Endometrial microvascular endothelial cells (primary cell): Measurements from ENCODE around the gene TMEM185A. TPM values are rescaled to one million over a fixed set of nuclear protein-coding genes. Genes with fewer than 3 reads are reported as not detected.
"Not testable (repeated sequence)": the region's sequence is repeated elsewhere in the genome, so short reads cannot be mapped to it uniquely, and the experiment has no call there.

ENCODE experiments used
- in situ Hi-C: cut with HindIII; loops from 2 replicates; pipeline ENCODE4 v1.10.0; 2017; ENCODE audit warnings: low sequenced_read_pairs, low pct_unique_long_range_greater_than_20kb; ENCODE audit errors: inconsistent ontology term
- total RNA-seq: library from RNA; depleted of rRNA; stranded (reverse); fragments of >200 nt; gene quantifications from one replicate; pipeline ENCODE4 v1.2.3, GENCODE V29; 2015; ENCODE audit errors: inconsistent ontology term

TMEM185A gene
- 11.8 TPM for total RNA-seq

DNA sequence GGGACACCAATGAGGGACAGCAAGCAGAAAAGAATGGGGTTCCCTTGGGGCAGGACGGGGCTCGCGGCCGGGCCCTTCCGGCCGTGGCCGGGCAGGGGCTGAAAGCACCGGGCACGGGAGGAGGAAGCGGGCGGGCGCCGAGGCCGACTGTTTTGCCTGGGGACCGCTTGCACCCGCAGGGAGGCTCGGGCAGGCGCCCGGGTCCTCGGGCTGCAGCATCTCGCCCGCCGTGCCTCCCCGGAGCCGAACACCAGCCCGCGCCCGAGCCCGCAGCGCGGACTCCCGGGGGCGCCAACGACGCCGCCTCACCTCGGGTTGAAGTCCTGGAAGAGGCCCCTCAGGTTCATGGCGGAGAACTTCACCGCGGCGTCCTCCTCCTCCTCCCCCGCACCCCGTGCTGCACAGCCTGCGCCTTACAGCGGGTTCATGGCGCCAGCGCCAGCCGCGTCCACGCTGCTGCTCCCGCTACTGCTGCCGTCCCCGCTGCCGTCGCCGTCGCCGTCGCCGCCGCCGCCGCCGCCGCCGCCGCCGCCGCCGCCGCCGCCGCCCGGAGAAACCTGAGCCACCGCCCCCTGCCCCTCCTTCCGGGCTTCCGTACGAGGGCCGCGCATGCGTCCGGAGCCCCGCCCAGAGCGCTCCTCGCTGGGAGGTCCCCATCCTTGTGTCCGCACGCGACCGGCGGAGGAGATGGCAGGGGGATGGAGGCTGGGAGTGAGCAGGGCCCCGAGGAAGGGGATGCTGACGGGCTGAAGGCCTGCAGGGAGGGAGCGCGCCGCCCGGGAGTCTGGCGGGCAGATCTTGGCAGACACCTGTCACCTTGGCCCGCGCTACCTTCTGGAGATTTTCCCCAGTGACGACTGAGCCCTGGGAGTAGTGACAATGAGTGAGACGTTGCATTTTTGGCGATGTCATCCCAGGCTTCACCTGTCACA is at the start of gene TMEM185A:
Gene TMEM185A (minus strand): TSS at position 559 of the 932 bp plus-strand sequence. CDS start 212 bp downstream, at position 347.
- in situ Hi-C loops, result no loop called here

DNA sequence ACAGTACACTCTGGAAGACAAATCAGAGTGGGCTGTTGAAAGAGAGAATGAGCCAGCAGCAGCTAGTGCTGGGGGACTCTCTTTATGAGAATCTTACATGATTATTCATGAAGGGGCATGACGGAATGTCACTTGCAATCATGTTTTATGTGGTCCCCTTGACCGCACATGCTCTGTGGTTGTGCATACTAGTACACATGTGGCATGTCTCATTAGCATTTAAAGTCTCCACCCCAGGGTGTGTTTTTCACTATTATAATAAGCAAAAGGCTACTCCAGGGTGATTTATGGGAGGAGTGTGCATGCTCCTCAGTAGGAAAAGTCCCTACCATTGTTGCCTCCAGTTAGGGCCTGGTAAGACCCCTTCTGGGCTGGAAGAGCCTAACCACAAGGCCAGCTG is 49.6 kb upstream of the TMEM185A start:
- in situ Hi-C loops, result no loop called here

DNA sequence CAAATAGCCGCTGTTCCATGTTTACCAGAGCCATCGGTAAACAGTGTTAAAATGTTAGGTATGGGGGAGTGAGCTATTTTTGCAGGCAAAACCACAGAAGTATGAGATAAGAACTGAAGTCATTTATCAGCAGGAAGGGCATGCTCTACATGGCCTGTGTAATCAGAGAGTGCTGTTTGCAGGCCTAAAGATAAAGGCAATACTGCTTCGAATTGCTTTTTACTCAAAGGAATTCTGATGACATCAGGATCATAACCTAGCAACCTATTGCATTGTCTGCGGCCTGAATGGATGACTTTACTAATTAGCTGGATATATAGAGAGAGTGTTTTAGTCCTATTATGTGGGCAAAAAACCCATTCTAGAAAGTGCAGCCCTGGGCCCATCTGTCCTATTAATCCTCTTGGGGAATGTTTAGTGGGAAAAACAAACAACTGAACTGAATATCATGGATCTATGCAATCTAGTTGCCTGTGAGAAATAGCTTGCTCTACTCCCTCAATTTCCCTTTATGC is 47.6 kb upstream of the TMEM185A start:
- in situ Hi-C loops, result not testable (repeated sequence)

DNA sequence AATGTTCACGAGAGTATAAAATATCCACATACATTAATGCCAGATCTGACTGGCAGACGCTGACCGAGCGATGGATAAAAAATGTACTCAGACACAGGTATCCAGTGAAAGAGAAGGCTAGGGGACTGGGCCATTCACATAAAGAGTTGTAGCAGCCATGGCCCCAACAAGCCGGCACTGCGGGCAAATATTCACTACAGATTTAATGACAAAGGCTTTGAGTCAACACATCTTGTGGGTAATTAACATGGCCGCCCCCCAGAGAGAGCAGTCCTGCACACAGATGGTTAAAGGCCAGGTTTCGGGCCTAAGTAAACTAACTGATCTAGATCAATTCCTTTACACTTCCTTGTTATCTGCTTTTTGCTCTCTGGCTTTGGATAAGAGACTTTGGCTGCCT is 44.0 kb upstream of the TMEM185A start:
- in situ Hi-C loops, result not testable (repeated sequence)

DNA sequence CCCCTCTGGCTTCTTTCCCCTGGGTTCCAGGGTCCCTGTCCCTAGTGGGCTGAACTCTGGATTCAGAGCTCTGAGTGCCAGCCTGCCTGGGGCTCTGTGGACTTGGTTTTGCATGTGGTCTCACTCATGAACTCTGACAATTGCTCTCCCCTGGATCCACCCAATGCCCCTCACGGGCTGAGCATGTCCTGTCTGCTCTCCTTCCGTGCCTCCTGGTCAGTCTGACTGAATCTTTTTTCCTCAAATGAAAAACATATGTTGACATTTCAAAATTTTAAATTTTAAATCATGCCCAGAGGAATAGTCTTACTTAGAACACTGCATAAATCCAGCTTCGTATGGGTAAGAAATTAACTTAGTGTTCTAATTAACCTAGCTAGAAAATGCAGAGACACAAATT is 43.5 kb upstream of the TMEM185A start:
- in situ Hi-C loops, result not testable (repeated sequence)

DNA sequence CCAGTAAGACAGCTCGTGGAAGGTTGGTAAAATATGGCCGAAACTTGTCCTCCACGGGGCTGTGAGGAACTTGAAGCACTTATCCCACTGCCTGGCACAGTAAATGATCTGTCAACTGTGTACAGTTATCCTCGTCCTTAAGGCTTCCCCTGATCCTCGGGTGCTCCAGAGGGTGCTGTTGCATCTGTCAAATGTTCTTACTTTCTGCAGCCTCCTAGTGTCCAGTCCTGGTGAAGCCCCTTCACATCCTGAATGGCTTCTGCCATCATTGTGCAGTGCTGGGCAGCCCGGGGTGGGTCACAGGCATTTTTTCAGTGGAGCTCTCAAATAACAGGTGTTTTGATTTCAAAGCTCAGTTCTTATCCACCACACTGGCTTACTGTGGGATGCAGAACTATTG is 29.0 kb upstream of the TMEM185A start:
- in situ Hi-C loops, result not testable (repeated sequence)

DNA sequence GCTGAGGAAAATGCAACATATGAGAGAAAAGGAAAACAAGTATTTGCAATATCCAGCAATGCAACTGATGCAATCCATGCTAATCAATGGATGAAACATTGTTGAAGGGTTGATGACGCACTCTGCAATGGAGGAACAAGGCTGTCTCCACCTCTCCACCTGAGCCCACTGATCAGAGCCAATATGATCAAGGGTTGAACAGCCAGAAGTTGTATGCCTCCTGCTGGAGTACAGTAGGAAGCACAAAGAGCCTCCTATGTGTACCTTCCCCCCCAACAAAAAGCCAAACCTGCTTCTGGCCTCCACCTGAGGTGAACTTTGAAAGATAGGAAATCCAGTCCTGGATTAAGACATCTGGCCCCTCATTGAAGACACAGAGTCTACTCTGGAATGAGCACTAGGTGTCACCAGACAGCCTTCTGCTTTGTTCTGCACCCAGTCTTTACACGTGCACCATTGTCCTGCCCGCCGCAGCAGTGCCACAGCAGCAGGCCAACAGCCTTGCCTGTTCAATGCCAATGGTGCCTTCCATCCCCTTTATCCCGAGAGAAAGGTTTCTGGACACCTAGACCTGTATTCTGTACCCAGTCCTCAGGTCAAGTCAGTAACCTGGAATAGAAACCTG is 24.8 kb upstream of the TMEM185A start:
- in situ Hi-C loops, result not testable (repeated sequence)

DNA sequence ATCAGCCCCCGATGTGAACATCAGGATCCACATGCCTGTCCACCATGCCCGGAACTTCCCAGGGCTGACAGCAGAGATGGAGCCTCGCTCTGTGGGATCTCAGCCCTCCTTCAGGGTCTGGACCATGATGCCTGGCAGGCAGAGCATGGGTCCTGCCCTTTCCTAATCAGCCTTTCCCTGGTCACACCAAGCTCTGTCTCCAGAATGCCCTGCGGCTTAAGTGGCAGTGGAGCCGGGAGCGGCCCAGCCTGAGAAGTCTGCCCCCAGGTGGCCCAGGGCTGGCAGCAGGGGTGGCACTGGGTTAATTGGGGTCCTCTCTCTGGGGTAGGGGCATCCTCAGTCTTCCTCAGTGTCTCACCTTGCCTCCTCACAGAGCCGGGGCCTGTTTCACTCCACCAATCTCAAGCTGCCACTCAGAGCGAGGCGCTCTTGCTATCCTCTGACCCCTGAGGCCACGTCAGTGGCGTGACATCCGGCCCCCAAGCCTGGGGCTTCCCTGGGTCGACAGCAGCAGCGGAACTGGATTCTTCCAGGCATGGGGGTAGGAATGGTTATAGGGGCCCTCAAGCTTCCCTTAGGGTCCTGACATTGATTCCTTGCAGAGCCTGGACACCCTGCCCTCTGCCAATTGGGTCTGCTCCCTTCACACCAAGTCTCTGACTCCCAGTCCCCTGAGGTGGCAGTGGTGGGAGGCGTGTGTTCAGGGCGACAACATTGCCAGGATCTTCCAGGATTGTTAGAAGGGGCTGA is 20.8 kb upstream of the TMEM185A start:
- in situ Hi-C loops, result no loop called here

DNA sequence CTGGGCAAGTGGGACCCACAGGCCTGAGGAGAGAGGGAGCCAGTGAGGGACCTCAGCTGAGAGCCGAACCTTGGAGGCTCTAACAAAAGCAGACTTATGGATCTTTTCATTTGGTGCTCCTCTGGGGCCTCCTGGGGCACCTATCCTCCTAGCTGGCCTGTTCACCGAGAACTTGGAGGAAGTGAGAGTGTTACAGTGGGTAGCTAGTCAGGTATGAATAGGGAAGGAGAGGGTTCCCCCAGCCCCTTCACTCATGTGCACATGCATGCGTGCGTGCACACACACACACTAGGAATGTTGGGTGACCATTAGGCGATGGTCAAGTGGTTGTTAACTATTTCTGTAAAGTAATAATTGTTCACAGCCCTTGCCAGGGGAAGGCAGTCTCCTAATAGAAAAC is 18.6 kb upstream of the TMEM185A start:
- in situ Hi-C loops, result no loop called here

DNA sequence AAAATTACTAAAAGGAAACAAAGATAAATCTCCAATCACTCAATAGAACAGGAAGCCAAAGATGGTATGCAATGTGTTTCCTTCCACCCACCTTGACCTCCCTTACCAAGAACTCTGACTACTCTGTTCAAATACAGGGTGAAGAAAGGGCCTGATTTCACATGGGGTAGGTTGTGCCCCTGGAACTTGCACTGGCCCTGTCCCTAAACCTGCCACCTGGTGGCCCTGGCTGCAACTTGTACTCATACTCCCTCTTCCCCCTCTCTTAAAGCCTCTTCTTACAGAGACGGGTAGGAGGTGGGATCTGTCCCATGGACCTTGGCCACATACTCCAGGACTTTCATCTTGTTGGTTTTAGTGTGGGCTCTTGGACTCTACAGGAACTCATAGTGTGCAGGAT is 17.3 kb upstream of the TMEM185A start:
- in situ Hi-C loops, result no loop called here

DNA sequence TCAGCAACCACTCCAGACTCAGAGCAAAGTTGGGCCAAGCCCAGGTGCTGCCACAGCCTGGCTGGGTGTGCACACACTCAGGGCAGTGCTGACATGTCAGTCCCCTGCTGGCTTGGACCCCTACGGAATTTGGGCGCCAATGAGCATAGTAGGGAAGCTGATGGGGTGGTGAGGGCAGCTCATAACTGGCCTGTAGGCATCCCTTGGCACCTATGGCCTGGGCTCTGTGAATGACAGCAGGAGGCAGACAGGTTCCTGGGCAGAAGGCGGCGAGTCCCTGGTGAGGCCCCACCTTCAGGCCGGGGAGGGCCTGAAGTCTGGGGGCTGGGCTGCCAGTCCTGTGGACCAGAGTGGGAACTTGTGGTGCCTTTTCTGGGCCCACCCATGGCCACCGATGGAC is 15.9 kb upstream of the TMEM185A start:
- in situ Hi-C loops, result no loop called here

DNA sequence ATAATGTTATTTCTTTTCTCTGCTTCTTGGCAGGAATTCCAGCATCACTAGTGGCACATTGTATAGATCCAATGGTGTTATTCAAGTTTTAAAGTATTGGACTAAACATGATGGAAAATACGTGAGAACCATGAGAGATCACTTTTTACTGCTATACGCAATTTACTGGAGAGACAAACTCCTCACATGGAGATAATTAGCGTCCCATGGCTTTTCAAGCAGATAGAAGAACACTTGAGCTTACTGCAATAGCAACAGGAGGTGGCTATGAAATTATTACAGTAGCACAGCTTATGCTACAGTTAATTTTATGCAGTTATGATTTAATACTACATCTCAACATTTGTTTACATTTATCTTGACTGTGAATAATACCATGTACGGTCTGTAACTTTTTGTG is 11.9 kb upstream of the TMEM185A start:
- in situ Hi-C loops, result no loop called here

DNA sequence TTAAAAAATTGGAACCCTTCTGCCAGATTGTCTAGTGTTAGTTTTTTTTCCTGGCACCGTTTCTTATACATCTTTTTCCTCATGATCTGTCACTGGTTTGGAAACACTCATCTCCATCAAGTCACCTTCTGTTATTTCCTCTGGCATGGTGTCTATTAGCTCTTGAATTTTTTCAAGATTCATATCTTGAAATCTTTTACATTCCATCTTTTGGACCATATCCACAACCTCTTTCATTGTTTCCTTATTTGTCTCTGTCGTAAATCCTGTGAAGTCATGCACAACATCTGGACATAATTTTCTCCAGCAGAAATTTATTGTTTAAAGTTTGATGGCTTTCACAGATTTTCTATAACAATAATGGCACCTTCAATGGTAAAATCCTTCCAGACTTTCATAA is 10.2 kb upstream of the TMEM185A start:
- in situ Hi-C loops, result no loop called here

DNA sequence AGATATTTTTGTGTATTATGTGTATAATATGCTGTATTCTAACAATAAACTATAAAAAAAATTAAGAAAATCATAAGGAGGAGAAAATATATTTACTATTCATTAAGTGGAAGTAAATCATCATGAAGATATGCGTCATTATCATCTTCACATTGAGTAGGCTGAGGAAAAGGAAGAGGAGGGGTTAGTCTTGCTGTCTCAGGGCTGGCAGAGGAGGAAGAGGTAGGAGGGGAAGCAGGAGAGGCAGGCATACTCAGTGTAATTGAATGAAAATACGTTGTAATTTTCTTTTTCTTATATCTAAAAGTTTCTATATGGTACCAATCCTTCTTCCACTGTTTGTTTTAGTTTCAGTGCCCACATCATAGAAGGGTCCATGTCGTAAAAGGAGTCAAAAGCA is 9.8 kb upstream of the TMEM185A start:
- in situ Hi-C loops, result no loop called here

DNA sequence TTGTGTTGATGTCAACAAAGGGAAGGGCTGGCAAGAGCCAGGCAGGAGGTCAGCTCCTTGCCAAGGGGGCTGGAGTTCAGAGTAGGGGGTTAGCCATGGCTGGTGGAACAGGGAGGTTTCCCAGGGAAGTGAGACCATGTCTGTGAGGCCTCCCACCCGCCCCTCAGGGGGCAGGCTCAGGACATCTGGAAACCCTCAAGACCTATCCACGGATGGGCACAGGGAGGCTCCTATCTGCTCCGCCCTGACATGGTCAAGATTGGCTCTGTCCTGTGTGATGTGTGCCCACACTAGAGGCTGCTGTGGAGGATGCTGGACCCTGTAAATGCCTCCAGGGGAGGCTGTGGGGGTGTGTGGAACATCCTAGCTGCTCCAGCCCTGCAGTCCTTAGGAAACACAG is 8.0 kb upstream of the TMEM185A start:
- in situ Hi-C loops, result no loop called here

DNA sequence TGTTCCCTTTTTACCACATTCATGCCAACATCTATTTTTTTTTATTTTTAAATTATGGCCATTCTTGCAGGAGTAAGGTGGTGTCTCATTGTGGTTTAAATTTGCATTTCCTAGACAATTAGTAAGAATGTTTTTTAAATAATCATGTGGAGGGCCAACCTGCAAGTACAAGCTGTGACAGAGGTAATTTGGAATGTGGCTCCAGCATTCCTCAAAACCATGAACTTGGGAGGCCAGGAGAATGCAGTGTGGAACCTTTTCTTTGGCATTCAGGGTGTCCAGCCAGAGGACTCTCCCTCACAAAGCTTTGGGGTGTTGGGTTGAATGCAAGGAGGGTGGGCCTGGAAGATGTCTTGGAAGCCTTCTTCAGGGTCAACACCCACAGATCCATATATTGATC is 7.3 kb upstream of the TMEM185A start:
- in situ Hi-C loops, result no loop called here

DNA sequence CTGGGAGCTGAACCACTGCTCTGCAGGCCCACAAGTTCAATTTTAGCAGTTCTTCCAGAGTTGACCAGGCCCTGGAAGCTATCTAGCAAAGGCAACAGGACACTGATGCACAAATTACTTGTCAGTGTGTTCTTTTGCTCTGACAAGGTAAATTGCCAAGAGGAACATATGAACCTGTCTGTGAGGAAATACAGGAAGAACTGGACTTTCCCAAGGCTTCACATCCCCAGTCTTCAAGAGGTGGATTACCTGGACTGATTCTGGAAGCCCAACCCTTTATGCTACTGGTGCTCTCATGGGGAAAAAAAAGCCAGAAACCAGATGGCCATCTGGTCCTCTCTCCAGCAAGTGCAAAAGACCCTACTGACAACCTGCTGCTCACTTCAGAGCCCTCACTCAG is 1.9 kb upstream of the TMEM185A start:
- in situ Hi-C loops, result no loop called here

DNA sequence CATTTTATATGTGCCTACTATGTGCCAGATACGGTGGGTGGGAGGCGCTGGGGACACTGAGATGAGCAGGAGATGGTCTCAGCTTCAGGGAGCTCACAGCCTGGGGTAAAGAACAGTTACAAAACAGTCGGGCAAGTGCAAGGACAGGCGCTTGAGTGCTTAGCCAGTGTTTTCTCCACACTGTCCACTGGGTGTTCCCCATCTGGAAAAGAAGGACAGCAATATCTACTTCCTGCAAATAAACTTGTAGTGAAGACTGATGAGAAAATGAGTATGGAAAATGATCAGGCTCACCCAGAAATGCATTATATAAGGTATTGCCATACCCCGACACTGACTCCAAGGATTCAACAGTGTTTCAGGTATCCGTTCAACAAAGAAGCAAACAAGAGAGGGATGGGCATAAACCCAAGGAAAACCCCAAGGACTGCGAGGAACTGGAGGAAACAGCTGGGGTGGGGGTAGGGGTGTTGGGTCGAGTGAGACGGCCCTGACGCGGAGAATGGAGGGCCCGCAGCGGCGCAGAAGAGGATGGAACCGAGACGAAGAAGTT is 835 bp downstream of the TMEM185A start:
- in situ Hi-C loops, result no loop called here

DNA sequence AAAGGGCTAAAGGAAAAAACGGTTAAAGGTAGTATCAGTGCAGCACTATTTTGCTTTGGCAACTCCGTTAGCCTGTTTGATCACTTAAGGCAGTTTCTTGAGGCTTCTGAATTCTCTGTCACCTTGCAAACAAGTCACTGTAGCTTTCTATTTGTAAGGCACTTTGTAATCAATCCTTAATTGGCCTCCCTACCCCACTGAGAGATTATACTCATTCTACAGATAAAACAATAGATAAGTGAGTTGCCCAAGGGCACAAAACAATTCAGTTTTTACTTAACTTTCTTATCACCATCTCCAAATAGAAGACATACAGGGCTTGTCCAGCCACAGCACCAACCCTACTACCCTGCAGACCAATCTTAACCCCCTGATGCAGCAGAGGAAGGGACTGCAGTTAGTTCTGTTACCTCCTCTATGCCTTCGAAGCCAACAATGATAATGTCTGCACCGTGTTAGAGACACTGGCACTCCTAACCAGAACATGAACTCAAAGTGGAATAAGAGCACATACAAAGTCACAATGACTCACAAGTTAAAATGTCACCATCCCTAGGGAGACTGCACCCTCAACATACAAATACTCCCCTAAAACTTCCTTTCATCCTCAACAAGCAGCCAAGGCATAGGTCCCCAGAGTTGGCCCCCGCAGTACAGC is 1.7 kb downstream of the TMEM185A start:
- in situ Hi-C loops, result no loop called here
